CD4-positive, alpha-beta T cell (primary cell): Measurements from ENCODE around the gene AMMECR1L. TPM values are rescaled to one million over a fixed set of nuclear protein-coding genes. Genes with fewer than 3 reads are reported as not detected.

ENCODE experiments used
- ATAC-seq: fragments of 200-7000 bp; cut with Tn5 transposase; one replicate; pipeline ENCODE4 v1.10.0; 2022; ENCODE audit warnings: mild to moderate bottlenecking; ENCODE audit not compliant: poor library complexity
- CTCF ChIA-PET: fragments of 350-600 bp; sonication (Branson Sonifier 250); formaldehyde crosslinking; loops from one replicate; lab custom pipeline; 2021; ENCODE audit warnings: antibody characterized with exemption, inconsistent platforms; lab: Charles Lee
- POLR2A ChIA-PET: fragments of 350-600 bp; sonication (Branson Sonifier 250); formaldehyde crosslinking; loops from one replicate; lab custom pipeline; 2021; ENCODE audit warnings: antibody characterized with exemption, inconsistent platforms; lab: Charles Lee
- DNase-seq, 14 experiments: peaks; one replicate each; pipeline ENCODE4 v3.0.0-alpha.2; 2013 to 2020; ENCODE audit warnings: mixed read lengths in 2 of 14
- H3K27ac ChIP-seq, 2 donors: one replicate each; pipeline versions ENCODE4 v1.5.1 to v1.7.0; 2013; ENCODE audit warnings: low read length in 2 of 2, low read depth in 1 of 2, mild to moderate bottlenecking in 1 of 2
- H3K27me3 ChIP-seq, 2 experiments: 1 replicate in 1 of 2; 2 replicates in 1 of 2; pipeline versions ENCODE4 v1.6.1 to v1.7.0; 2013; ENCODE audit warnings: low read length in 2 of 2, control low read depth in 1 of 2, mild to moderate bottlenecking in 1 of 2, moderate library complexity in 1 of 2; ENCODE audit not compliant: insufficient read depth in 2 of 2, control insufficient read depth in 1 of 2
- H3K36me3 ChIP-seq: one replicate; pipeline ENCODE4 v1.6.1; 2013; ENCODE audit warnings: low read length, control low read depth; ENCODE audit not compliant: insufficient read depth
- H3K4me1 ChIP-seq: one replicate; pipeline ENCODE4 v1.6.1; 2013; ENCODE audit warnings: low read length, control low read depth; ENCODE audit not compliant: insufficient read depth
- H3K4me3 ChIP-seq: one replicate; pipeline ENCODE4 v1.5.1; 2013; ENCODE audit warnings: mild to moderate bottlenecking, low read length, moderate library complexity
- H3K9me3 ChIP-seq, 2 experiments: 1 replicate in 1 of 2; 2 replicates in 1 of 2; pipeline versions ENCODE4 v1.6.1 to v1.7.0; 2013; ENCODE audit warnings: low read length in 2 of 2, mild to moderate bottlenecking in 2 of 2, control low read depth in 1 of 2, moderate library complexity in 1 of 2; ENCODE audit not compliant: control insufficient read depth in 1 of 2, insufficient read depth in 1 of 2
- H3K27ac Mint-ChIP-seq: one replicate; pipeline ENCODE4 v1.8.0; 2020; ENCODE audit warnings: mixed read lengths
- H3K27me3 Mint-ChIP-seq: one replicate; pipeline ENCODE4 v1.8.0; 2021; ENCODE audit warnings: mixed read lengths
- H3K36me3 Mint-ChIP-seq: one replicate; pipeline ENCODE4 v1.8.0; 2021; ENCODE audit warnings: low read depth, mixed read lengths
- H3K4me1 Mint-ChIP-seq: one replicate; pipeline ENCODE4 v1.8.0; 2021; ENCODE audit warnings: low read depth, mixed read lengths
- H3K4me3 Mint-ChIP-seq: one replicate; pipeline ENCODE4 v1.8.0; 2020; ENCODE audit warnings: mild to moderate bottlenecking, mixed read lengths
- H3K9me3 Mint-ChIP-seq: one replicate; pipeline ENCODE4 v1.8.0; 2020; ENCODE audit warnings: mixed read lengths
- CTCF ChIP-seq: fragments of 200-600 bp; IDR thresholded peaks from one replicate; pipeline ENCODE4 v1.8.0; 2022; ENCODE audit warnings: antibody characterized with exemption, mild to moderate bottlenecking
- intact Hi-C, 2 experiments: fragments of 100-400 bp; cut with DNase I in 1 of 2; cut with micrococcal nuclease in 1 of 2; formaldehyde crosslinking; loops; one replicate each; pipeline versions ENCODE4 v1.15.1 to v1.9.0; 2023 to 2025; cut with DNase I, micrococcal nuclease
- total RNA-seq, 174 experiments: library from RNA in 2 of 174; stranded (reverse) in 2 of 174; gene quantifications; one replicate each; pipeline ENCODE4 v1.2.3 and lab custom pipeline; 2021 to 2026

AMMECR1L gene
- total RNA-seq, 2 experiments from 2014 or later, result 9.6 to 10.1 TPM

GRCh38 chr2:127929449-127929848 lies 43.7 kb upstream of the AMMECR1L start:
- no peak for TF ChIP-seq CTCF
- no peak overlapping the region for H3K27ac ChIP-seq
- no peaks in the 10 kb centered on the region for H3K4me1 ChIP-seq
- ChIA-PET POLR2A (no interaction called here), CTCF (no interaction called here)
- no peaks in the 10 kb centered on the region for H3K9me3 ChIP-seq
- Mint-ChIP-seq H3K27ac (no peak overlapping the region), H3K4me1 (no peaks in the 10 kb centered on the region), H3K9me3 (no peaks in the 10 kb centered on the region), H3K4me3 (no peak overlapping the region), H3K36me3 (no peaks in the 10 kb centered on the region), H3K27me3 (no peaks in the 10 kb centered on the region)
- intact Hi-C loops, result no loop called here
- no peaks in the 10 kb centered on the region for H3K36me3 ChIP-seq
- H3K4me3 ChIP-seq, result no peak overlapping the region
- ATAC-seq (no peak), DNase-seq (no peak)
- no peaks in the 10 kb centered on the region for H3K27me3 ChIP-seq

GRCh38 chr2:127927384-127927783 lies 41.6 kb upstream of the AMMECR1L start:
- Histone ChIP-seq H3K9me3 (no peaks in the 10 kb centered on the region), H3K4me1 (no peaks in the 10 kb centered on the region), H3K27ac (no peak overlapping the region), H3K4me3 (no peak overlapping the region), H3K27me3 (no peaks in the 10 kb centered on the region), H3K36me3 (no peaks in the 10 kb centered on the region)
- Mint-ChIP-seq H3K36me3 (no peaks in the 10 kb centered on the region), H3K4me1 (no peaks in the 10 kb centered on the region), H3K9me3 (no peaks in the 10 kb centered on the region), H3K27ac (no peak overlapping the region), H3K4me3 (no peak overlapping the region), H3K27me3 (no peaks in the 10 kb centered on the region)
- CTCF ChIA-PET, result no interaction called here
- POLR2A ChIA-PET, result no interaction called here
- intact Hi-C loops, result no loop called here
- no peak for DNase-seq
- TF ChIP-seq CTCF, result no peak
- ATAC-seq, result no peak

GRCh38 chr2:127917916-127918315 lies 32.2 kb upstream of the AMMECR1L start:
- Mint-ChIP-seq H3K9me3 (no peaks in the 10 kb centered on the region), H3K36me3 (no peaks in the 10 kb centered on the region), H3K4me3 (no peak overlapping the region), H3K27ac (no peak overlapping the region), H3K27me3 (no peaks in the 10 kb centered on the region), H3K4me1 (no peaks in the 10 kb centered on the region)
- Histone ChIP-seq H3K9me3 (no peaks in the 10 kb centered on the region), H3K4me3 (no peak overlapping the region), H3K36me3 (no peaks in the 10 kb centered on the region), H3K27ac (no peak overlapping the region), H3K27me3 (no peaks in the 10 kb centered on the region), H3K4me1 (no peaks in the 10 kb centered on the region)
- intact Hi-C loops, result no loop called here
- ATAC-seq (no peak), DNase-seq (no peak)
- CTCF ChIA-PET, result no interaction called here
- TF ChIP-seq CTCF, result no peak
- POLR2A ChIA-PET, result no interaction called here
